Hindlimb muscle (tissue), 1 donor: Measurements from ENCODE around the gene SUPT5H. TPM values are rescaled to one million over a fixed set of nuclear protein-coding genes. Genes with fewer than 3 reads are reported as not detected.

ENCODE experiments used
- DNase-seq: peaks from one replicate; pipeline ENCODE4 v3.0.0-alpha.2; 2013
- polyA plus RNA-seq: library from polyadenylated mRNA; unstranded; fragments of 120-200 nt; gene quantifications from one replicate; pipeline ENCODE4 v1.2.1, GENCODE V29; 2013; ENCODE audit not compliant: insufficient read length

Gene SUPT5H
- polyA plus RNA-seq, result 87.0 TPM

DNA sequence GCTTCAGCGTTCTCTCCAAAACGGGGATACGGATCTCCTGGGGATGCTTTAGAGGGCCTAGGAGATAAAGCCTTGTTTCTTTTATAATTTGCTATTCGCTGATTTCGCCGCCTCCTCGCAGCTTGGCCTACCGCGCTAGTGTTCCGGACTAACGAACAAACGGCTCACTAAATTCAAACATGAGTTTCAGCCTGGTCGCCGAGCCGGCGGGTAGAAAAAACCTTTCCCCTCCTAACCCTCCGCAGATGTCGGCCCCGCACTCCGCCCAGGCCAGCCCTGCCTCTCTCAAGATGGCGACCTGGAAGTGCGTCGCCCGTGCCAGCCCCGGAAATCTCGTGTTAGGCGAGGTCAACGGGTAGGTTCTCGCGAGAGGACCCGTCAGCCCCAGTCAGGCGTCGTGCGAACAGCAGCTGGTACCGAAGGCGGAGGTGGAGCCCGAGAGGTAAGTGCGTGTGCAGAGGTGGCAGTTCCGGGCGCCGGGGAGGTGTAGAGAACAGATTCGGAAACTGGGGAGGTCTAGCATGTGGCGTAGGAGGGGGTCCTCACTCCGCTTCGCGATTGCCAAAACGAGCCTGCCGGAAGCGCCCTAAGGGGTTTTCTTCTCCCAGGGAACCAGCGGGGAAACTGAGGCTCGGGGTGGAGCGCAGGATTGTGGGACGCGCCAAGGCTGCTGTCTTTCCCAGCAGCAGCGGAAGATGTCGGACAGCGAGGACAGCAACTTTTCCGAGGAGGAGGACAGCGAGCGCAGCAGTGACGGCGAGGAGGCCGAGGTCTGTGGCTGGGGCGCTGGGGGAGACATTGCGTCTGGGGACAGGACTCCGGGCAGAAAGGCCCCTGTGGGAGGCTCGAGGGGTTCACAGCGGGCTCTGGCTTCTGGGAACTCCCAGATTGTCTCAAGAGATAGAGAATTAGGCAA is at the start of gene SUPT5H:
TSS of gene SUPT5H (plus strand) at position 387 of the 916 bp plus-strand sequence. CDS start at position 696, 309 bp downstream.
- DNase-seq, result peak; percentile 98

DNA sequence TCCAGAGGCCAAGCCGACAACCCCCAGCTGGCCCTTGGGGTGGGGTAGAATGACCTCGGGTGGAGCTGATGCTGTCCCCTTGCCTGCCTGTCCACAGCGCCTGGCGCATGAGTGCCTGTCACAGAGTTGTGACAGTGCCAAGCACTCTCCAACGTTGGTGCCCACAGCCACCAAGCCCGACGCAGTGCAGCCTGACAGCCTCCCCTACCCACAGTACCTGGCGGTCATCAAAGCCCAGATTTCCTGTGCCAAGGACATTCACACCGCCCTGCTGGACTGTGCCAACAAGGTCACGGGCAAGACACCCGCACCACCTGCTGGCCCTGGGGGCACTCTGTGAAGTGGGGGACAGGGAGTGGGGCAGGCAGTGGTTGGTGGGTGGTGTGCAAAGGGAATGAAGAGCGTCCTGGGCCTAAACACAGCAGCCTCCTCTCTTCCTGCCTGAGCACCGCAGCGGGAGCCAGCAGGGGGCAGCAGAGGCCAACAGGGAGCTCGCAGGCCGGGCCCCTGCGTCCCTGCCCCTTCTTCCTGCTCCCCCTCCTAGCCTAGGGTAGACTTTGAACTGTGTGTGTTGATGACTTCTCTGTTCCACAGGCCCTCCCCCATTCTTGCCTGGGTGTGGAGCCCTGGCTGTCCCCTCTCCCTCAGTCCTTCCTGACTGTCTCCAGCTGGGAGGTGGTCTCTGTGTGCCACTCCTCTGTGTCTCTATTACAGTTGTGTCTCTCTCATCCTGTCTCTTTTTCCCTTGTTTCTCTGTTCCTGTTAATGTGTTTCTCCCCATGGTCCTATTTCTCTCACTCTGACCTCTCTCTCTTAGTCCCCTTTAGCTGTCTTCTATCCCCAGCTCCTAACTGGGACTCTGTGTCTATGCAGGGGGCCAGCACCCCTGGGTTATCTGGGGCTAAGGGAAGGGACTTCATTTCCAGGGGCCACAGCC is 47.8 kb upstream of the SUPT5H start:
- peak; percentile 88 for DNase-seq

DNA sequence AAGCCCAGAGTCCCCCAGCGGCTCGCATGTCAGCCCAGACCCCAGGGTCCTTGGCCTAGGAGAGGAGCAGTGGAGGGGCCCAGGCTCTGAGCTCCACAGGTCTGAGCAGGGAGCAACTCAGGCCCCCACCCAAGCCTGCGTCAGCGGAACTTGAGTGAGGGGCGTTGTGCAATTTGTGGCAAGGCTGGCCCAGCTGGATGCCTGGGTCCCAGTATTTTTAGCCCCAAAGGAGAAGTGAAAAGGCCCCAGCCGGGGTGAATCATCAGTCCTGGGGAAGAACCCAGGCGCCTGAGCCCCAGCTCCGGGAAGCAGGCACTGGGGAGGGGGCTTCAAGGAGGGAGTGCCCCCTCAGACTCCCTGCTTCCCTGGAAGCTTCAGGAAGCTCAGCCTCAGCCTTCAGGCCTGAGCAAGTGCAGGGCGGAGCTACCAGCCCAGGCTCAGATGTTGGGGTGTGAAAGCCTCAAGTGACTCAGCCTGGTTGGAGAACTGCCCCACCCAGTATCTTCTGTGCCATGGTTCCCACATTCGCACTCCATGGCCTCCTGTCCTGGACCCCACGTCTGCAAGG is 47.0 kb upstream of the SUPT5H start:
- no peak for DNase-seq

DNA sequence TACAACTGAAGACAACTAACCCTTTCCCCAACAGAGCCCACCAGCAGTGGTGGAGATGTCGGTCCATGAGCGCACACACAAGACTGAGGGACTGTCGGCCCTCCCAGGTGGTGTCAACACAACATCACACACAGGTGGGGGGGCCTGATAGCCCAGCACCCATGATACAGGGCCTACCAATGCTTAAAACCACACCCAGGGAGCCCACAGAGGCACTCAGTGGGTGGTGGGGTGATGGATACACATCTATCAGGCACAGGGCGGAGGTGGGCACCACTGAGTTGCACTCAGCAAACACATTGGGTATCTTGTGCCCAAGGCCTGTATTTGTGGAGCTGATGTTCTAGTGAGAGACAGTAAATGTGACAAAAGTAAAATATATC is 45.7 kb upstream of the SUPT5H start:
- DNase-seq, result no peak

DNA sequence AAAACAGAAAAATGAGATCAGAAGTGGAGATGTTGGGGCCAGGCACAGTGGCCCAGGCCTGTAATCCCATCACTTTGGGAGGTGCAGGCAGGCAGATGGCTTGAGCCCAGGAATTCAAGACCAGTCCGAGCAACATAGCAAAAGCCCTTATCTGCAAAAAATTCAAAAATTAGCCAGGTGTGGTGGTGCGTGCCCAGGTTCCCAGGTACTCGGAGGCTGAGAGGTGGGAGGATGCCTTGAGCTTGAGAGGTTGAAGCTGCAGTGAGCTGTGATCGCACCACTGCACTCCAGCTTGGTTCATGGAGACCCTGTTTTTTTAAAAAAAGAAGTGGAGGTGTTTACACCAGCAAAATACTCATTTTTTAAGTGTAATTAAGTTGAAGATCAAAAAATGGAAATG is 45.3 kb upstream of the SUPT5H start:
- DNase-seq, result no peak

DNA sequence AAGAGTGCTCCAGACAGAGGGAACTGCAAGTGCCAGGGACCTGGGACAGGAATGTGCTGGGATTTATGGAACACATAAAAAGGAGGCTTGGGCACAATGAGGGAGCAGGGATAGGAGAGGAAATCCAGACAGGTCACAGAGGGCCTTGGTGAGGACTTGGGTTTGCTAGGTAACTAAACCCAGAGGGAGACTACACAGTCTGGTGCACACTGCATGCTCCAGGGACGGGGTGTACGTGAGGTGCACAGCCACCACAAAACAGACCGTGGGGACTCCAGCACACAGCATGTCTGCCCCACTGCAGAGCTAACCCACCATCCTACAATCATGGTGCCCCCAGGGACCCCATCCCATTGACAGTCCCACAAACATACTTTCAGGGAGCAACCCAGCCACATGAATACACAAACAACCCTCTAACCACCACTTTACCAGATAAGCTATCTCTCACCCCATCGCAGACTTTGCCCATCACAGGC is 44.3 kb upstream of the SUPT5H start:
- no peak for DNase-seq

DNA sequence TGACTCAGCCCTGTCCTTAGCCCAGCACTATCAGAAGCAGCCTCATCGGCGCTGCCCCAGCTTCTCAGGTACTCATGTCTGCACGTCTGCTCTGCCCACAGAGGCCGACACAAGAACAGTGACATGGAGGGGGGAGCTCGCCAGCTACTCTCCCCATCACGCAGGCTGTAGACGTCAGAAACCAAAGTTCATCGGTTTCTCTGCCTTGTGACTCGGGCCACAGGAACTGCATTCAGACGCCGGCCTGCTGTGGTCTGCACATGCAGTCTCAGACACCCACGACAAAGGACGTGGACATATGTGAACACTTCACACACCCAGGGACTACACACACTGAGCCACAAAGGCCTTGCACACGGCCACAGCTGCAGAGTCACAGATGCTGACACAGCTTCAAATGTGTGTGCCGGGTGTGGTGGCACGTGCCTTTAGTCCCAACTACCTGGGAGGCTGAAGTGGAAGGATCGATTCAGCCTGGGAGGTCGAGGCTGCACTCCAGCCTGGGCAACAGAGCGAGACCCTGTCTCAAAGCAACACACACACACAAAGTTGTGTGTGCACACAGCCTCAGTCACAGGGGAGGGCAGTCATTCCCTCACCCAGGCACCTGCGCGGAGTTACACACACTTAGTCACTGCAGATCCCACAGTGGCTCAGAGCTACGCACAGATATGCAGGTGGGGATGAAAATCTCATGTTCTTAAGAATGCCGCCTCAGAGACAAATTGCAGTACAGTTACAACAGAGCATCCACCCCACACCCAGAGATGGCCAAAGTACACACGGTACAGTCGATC is 43.6 kb upstream of the SUPT5H start:
- no peak for DNase-seq

DNA sequence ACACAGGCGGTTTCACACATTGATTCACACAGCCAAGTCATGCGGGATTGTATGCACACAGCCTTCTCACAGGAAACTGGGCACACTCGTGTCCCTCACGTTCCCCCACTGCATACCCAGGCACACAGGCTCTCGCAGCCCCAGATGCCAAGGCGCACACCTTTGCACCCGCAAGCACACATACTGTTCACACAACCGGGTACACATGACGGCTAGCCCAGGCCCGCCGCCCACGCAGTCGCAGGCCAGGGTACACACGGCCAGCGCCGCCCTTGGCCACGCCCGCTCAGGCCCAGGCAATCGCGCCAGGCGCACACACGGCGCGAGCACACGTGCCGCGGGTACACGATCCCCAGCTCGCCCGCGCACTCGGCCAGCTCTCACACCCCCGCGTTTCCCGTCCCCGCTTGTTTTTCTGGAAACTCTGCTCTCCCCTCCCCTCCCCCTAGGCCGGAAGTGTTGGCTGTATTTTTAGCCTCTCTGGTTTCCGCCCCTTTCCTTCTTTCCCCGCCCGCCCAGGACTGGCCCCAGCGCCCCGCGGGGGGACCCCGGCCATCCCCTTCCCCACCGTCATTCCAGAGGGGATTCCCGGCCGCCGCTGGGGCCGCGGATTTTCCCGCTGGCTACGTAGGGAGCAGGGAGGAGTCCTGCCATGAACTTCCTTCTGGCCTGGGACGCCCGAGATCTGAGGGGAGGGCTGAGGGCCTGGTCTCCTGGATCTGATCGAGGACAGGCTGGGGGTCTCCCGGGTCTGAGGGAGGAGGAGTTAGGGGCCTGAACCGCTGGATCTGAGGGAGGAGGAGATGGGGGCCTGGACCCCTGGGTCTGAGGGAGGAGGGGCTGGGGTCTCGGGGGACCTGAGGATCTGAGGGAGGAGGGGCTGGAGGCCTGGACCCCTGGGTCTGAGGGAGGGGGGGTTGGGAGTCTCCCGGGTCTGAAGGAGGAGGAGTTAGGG is 42.8 kb upstream of the SUPT5H start:
- peak; percentile 94 for DNase-seq

DNA sequence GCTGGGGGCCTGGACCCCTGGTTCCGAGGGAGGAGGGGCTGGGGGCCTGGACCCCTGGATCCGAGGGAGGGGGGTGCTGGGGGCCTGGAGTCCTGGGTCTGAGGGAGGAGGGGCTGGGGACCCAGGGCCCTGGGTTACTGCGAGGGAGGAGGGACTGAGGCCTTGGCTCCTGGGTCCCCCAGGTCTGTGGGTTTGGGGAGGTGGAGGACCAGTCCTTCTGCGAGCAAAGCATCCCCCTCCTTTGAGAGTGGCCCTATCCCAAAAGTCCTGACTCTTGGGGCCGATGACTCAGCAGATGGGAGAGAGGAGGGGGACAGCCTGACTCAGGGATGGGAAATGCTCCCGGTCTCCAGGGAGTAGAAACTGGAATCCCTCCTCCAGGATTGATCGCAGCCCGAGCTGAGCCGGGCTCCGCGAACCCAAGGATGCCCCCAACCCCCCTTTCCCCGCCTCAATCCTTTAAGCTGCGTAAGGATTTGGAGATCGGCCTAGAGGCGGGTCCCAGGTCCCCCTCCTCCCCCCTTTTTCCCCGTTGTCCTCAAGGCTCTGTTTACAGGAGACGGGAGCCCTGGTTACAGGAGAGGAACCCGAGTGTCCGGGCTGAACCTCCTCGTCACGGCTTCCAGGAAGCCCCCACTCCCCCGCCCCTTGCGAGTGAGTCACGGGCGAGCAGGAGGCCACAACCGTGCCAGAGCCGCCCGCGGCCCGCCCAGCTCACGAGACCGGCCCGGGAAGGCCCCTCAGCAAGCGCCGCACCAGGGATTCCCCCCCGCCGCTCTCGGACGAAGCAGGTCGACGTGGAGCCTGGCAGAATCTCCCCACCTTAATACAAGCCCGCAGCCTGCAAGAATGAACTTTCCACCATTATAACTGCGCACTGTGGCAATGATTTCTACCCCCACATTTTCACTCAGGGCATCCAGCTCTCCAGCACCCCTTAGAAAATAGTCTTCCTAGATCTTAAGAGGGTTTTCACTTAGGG is 41.8 kb upstream of the SUPT5H start:
- peak; percentile 96 for DNase-seq

DNA sequence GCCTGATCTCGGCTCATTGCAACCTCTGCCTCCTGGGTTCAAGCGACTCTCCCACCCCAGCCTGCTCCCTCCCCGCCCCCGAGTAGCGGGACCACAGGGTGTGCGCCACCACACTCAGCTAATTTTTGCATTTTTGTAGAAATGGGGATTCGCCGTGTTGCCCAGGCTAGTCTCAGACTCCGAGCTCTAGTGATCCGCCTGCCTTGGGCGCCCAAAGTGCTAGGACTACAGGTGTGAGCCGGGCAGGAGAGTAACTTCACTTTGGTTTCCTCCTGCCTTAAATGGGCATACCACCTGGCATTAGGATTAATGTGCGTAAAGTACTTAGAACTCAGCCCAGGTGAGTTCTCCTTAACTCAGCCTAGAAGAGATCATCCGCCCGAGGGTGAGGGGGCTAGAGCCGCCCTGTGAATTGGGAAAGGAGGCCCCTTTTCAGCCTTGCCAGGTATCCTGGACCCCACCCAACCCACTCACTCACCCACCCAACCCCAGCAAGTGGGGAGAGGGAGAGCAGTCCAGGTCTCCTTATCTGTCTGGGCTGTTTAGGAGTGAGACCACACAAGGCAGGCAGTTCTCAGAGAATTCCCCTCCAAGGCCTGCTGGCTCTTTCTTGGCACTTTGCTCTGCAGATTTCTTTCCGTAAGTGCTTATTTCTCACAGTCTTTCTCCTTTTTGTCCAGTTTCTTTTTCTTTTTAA is 40.0 kb upstream of the SUPT5H start:
- no peak for DNase-seq

DNA sequence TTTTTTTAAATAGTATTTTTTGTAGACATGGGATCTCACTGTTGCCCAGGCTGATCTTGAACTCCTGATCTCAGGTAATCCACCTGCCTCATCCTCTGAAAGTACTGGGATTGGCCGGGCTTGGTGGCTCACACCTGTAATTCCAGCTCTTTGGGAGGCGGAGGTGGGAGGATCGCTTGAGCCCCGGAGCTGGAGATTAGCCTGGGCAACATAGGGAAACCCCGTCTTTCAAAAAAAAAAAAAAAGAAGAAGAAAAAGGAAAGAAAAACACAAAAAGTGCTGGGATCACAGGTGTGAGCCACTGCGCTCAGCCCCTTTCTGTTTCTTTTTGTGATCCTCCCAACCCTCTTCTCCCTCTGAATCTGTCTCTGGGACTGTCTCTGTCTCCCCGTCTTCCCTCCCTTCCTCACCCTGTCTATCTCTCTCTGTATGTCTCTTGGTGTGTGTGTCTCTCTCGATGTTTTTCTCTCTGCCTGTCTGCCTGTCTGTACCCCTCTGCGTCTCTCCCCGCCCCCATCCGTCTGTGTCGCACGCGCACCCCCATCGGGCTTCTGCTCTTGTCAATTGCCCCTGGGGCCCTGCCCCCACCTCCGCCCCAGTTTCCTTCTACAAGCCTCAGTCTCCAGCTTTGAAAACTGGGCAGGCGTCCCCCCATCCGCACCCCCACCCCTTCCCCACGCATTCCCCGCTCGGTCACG is 39.3 kb upstream of the SUPT5H start:
- DNase-seq, result no peak

DNA sequence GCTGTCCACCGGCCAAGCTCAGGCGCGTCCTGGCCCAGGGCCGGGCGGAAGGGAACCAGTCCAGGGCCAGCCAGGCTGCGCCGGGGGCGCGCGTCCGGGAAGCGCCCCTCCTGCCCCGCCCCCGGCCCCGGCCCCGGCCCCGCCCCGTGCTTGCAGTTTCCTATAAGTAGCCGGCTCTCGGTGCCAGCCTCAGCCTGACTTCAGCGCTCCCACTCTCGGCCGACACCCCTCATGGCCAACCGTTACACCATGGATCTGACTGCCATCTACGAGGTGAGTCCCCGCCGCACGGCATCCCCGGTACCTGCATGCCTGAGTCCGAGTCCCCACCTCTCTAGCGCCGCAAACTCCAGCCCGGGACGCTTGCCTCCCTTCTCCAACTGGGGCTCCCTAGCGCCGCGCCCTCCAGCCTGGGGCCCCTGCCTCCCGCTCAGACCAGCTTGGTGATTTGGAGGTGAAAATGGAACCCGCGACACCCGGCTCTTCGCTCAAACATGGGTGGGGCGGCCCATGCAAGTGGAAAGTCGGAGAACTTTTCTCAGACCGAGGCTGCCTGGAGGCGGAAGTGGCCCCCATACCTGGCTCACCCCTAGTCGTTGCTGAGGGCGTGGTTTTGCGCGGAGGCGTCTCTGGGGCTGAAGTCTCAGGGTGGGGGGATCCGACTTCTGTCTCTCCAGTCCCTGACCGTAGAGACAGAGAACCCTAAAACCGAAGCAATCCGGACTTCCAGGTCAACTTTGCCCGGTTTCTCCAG is 38.5 kb upstream of the SUPT5H start, which contains the start of gene ZFP36:
TSS of gene ZFP36 (plus strand) at position 192 of the 754 bp plus-strand sequence. CDS start at position 250, 58 bp downstream.
- DNase-seq, result peak; percentile 85

DNA sequence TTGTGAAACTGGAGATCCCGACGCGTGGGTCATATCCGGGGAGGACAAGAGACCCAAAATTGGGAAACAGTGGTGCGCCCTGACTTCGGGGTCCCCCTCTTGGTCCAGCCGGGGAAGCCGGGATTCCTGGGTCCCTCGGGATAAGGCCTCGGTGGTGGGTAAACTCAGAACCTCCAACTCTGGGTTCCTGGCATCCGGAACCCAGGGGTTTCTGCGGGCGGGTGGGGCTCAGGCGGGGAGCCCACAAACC is 38.0 kb upstream of the SUPT5H start:
- no peak for DNase-seq

DNA sequence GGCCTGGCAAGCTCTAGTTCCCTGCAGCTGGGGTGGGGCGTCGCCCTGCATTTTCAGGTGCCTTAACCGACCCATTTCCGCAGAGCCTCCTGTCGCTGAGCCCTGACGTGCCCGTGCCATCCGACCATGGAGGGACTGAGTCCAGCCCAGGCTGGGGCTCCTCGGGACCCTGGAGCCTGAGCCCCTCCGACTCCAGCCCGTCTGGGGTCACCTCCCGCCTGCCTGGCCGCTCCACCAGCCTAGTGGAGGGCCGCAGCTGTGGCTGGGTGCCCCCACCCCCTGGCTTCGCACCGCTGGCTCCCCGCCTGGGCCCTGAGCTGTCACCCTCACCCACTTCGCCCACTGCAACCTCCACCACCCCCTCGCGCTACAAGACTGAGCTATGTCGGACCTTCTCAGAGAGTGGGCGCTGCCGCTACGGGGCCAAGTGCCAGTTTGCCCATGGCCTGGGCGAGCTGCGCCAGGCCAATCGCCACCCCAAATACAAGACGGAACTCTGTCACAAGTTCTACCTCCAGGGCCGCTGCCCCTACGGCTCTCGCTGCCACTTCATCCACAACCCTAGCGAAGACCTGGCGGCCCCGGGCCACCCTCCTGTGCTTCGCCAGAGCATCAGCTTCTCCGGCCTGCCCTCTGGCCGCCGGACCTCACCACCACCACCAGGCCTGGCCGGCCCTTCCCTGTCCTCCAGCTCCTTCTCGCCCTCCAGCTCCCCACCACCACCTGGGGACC is 37.6 kb upstream of the SUPT5H start:
- DNase-seq, result no peak

DNA sequence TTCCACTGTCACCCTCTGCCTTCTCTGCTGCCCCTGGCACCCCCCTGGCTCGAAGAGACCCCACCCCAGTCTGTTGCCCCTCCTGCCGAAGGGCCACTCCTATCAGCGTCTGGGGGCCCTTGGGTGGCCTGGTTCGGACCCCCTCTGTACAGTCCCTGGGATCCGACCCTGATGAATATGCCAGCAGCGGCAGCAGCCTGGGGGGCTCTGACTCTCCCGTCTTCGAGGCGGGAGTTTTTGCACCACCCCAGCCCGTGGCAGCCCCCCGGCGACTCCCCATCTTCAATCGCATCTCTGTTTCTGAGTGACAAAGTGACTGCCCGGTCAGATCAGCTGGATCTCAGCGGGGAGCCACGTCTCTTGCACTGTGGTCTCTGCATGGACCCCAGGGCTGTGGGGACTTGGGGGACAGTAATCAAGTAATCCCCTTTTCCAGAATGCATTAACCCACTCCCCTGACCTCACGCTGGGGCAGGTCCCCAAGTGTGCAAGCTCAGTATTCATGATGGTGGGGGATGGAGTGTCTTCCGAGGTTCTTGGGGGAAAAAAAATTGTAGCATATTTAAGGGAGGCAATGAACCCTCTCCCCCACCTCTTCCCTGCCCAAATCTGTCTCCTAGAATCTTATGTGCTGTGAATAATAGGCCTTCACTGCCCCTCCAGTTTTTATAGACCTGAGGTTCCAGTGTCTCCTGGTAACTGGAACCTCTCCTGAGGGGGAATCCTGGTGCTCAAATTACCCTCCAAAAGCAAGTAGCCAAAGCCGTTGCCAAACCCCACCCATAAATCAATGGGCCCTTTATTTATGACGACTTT is 36.8 kb upstream of the SUPT5H start:
- DNase-seq, result no peak
